GM19395 (cell line): Measurements from ENCODE around the gene EOLA1.
"Not testable (repeated sequence)": the region's sequence is repeated elsewhere in the genome, so short reads cannot be mapped to it uniquely, and the experiment has no call there.

Experiments used
- ATAC-seq: cut with Tn5 transposase; IDR thresholded peaks from one replicate; pipeline ENCODE4 v1.9.1; 2021; ENCODE audit warnings: mild to moderate bottlenecking, moderate library complexity; ENCODE audit not compliant: unreplicated experiment

Gene EOLA1

GRCh38 chrX:149541521-149542047, 772 bp downstream of the EOLA1 start:
- no peak for ATAC-seq

DNA sequence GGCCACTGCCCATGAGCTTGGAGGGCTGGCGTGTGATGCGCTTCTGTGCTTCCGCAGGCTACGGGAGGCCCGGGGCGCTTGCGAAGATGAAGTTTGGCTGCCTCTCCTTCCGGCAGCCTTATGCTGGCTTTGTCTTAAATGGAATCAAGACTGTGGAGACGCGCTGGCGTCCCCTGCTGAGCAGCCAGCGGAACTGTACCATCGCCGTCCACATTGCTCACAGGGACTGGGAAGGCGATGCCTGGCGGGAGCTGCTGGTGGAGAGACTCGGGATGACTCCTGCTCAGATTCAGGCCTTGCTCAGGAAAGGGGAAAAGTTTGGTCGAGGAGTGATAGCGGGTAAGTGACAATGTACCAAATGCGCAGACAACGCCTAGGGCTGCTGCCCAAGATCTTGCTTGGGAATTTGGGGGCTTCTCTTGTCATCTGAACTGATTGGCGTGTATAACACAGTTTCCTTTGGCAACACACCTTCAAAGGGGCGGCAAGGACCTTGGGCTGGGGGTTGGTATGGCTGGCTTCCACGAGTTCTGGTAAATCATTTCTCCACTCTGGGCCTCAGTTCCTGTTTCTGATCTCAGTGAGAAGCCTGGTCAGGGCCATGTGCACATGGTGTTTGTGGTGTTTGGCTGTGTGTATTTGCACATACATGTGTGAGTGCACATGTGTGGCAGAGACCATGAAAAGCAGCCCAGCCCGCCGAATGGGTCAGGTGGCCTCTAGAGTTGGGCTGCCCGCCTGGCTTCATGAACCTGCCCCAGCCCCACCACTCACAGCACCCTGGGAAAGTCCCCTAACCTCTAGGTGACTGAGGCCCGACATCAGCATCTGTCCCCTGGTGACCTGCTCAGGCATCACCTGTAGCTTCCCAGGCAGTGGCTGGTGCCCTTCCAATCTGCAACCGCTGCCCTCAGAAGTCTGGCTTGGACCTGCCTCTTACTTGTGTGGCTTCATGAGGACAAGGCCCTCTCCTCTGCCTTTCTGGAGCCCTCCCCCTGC, 5.0 kb downstream of the EOLA1 start:
- peak; percentile 55 for ATAC-seq

- ATAC-seq: not testable (repeated sequence)
These were observed 6.2 kb downstream of the EOLA1 start for GRCh38 chrX:149546962-149547361.

GRCh38 chrX:149547782-149548181, 7.0 kb downstream of the EOLA1 start:
- not testable (repeated sequence) for ATAC-seq

- not testable (repeated sequence) for ATAC-seq
These were observed 8.9 kb downstream of the EOLA1 start, which contains the start of gene HSFX3 for GRCh38 chrX:149549701-149550100. TSS of gene HSFX3 (minus strand) at chrX:149549924. CDS start at chrX:149549852, 72 bp downstream.

DNA sequence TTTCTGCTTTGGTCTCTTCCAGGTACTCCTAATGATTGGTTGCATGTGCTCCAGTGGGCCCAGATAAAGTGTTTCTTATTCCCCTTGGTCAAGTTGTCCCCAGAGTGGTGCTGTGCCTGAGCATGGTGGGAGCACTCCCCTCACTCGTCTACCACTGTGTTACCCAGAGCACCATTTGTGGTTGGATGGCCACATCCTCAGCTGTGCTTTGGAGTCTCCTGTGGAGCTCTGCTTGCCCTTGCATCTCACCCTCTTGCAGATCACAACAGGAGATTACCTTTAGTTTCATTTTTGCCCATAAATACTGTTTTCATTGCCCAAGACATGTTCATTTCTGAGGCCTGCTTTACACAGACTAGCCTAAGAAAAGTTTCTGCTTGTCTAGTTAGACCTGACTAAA, 9.6 kb downstream of the EOLA1 start:
- ATAC-seq: not testable (repeated sequence)

DNA sequence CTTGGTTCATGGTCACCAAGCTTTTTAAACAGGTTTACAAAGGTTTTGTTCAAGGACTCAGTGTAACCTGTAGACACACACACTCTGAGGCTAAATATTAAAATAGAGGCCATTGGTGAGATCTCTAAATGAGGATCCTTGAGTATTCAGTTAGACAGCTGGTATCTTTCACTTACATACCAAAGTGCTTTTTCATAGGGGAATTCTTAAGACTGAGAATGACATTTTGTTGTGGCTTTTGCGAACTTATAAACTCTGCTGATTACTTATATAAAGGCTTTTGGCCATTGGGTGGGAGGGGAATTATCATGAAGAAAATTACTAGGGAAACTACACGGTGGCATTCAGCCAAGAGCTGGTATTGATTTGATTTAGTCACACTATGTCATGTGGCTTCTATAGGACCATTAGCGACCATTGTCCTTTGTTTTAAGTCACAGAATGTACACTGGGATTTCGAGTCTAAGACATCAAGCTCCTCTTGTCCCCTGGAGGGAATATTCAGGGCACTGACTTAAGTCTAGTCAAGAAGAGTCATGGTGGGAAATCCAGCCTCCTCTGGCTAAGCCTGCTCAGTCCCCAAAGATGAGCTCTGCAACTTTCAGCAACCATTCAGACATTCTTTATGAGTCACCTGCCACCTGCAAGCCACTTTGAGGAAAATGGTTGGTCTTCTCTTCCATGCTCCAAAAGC, 10.6 kb downstream of the EOLA1 start:
- not testable (repeated sequence) for ATAC-seq

DNA sequence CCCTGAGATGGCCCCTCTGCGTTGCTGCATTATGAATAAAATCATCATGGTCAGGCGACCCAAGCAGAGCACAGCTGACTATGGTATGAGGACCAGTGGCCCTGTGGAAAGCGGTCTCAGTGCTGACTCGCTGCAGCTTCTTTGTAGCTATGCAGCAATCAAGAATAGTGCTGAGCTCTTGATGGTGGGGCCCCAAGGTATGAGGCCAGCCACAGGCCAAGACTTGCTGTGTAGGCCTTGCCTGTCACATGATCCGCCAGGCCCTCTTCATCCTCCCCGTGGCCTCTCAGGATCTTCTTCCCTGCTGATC, 11.1 kb downstream of the EOLA1 start:
- not testable (repeated sequence) for ATAC-seq

GRCh38 chrX:149555251-149555650, 14.4 kb downstream of the EOLA1 start:
- not testable (repeated sequence) for ATAC-seq

GRCh38 chrX:149563359-149563758, 22.5 kb downstream of the EOLA1 start:
- ATAC-seq: no peak

GRCh38 chrX:149567621-149568417, 27.0 kb downstream of the EOLA1 start:
- ATAC-seq: no peak

- ATAC-seq: no peak
These were observed 28.0 kb downstream of the EOLA1 start for GRCh38 chrX:149568701-149569296.

- ATAC-seq: no peak
These were observed 29.0 kb downstream of the EOLA1 start for GRCh38 chrX:149569770-149570169.

- no peak for ATAC-seq
These were observed 29.9 kb downstream of the EOLA1 start for GRCh38 chrX:149570668-149571067.

DNA sequence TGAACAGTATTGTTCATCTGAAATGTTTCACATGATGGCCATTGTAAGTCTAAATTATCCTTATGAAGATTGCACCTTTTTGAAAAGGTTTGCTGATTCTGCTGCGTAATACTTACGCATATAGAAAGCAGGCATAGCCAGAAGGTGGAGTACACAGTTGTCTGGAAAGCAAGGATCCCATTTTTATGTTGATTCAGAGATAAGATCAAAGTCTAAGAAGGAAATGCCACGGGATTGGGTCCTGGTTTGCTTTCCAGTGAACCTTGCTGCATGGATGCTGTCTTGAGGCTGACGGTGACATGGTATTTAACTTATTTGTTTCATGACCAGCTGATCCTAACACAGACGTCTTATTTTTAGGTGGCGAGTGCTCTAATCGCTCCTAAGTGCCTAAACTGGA, 31.0 kb downstream of the EOLA1 start:
- ATAC-seq: no peak

- no peak for ATAC-seq
These were observed 31.9 kb downstream of the EOLA1 start for GRCh38 chrX:149572743-149573142.

- peak; percentile 100 for ATAC-seq
These were observed 32.6 kb downstream of the EOLA1 start for GRCh38 chrX:149573456-149573855.

GRCh38 chrX:149585631-149586030, 44.8 kb downstream of the EOLA1 start:
- ATAC-seq: not testable (repeated sequence)

DNA sequence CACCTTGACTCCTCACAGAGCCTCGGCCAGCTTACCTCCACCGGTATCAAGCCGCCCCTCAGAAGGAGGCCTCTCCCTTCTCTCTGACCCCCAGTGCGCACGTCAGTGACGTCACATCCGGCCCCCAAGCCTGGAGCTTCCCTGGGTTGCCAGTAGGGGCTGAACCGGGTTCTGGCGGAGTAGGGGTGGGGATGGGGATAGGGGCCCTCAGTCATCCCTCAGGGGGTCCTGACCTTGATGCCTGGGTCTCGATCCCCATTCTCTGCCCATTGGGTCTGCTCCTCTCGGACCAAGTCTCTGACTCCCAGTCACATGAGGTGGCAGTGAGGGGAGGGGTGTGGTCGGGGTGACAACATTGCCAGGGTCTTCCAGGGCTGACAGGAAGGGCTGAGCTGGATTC, 46.5 kb downstream of the EOLA1 start, which contains the start of gene MAGEA9B:
TSS of gene MAGEA9B (minus strand) at position 101 of the 400 bp plus-strand sequence. CDS start 4,280 bp downstream, outside the sequence.
- not testable (repeated sequence) for ATAC-seq

- ATAC-seq: not testable (repeated sequence)
These were observed 50.2 kb downstream of the EOLA1 start for GRCh38 chrX:149590993-149591392.
